Bone marrow (tissue), 2 donors: ENCODE measurements around the gene NF2.
A peak's percentile ranks its signal among the peaks of the same experiment; 100 is the strongest.
"Not testable (repeated sequence)": the region's sequence is repeated elsewhere in the genome, so short reads cannot be mapped to it uniquely, and the experiment has no call there.

ENCODE experiments used
- DNase-seq, 2 donors: peaks; one replicate each; lab custom pipeline; 2025; lab: John Stamatoyannopoulos, UW

The NF2 gene

GRCh38 chr22:29603358-29604075 is at the start of gene NF2:
NF2 (plus strand) TSS chr22:29603633; CDS start chr22:29603999, 366 bp downstream.
- peak; percentile 77 to 98 for DNase-seq

- no peak for DNase-seq
Measured at GRCh38 chr22:29555065-29555644, 48.3 kb upstream of the NF2 start.

GRCh38 chr22:29559030-29559429 is 44.4 kb upstream of the NF2 start:
- DNase-seq = no peak

GRCh38 chr22:29559853-29560252 is 43.6 kb upstream of the NF2 start:
- DNase-seq = no peak

- DNase-seq = no peak
Measured at GRCh38 chr22:29563652-29564460, 39.6 kb upstream of the NF2 start.

- DNase-seq = not testable (repeated sequence)
Measured at GRCh38 chr22:29566513-29566912, 36.9 kb upstream of the NF2 start.

- no peak for DNase-seq
Measured at GRCh38 chr22:29567338-29567737, 36.1 kb upstream of the NF2 start.

GRCh38 chr22:29569011-29569678 is 34.3 kb upstream of the NF2 start:
- no peak for DNase-seq

GRCh38 chr22:29570456-29570855 is 33.0 kb upstream of the NF2 start:
- DNase-seq = no peak

- no peak for DNase-seq
Measured at GRCh38 chr22:29570912-29571549, 32.4 kb upstream of the NF2 start.

GRCh38 chr22:29574762-29575450 is 28.5 kb upstream of the NF2 start:
- DNase-seq = no peak

- DNase-seq = no peak
Measured at GRCh38 chr22:29578462-29579200, 24.8 kb upstream of the NF2 start.

- DNase-seq = no peak
Measured at GRCh38 chr22:29580200-29580810, 23.1 kb upstream of the NF2 start.

GRCh38 chr22:29581799-29582198 is 21.6 kb upstream of the NF2 start:
- no peak for DNase-seq

- DNase-seq = no peak
Measured at GRCh38 chr22:29584975-29585374, 18.5 kb upstream of the NF2 start.

- DNase-seq = not testable (repeated sequence)
Measured at GRCh38 chr22:29586193-29586705, 17.2 kb upstream of the NF2 start.

- DNase-seq = peak in 1 of 2 donors; percentile 3
Measured at GRCh38 chr22:29587938-29588699, 15.3 kb upstream of the NF2 start.

GRCh38 chr22:29593923-29594322 is 9.5 kb upstream of the NF2 start:
- no peak for DNase-seq

- not testable (repeated sequence) for DNase-seq
Measured at GRCh38 chr22:29594447-29594846, 9.0 kb upstream of the NF2 start.
